ENCODE measurements around the gene TBX2. TPM values are rescaled to one million over a fixed set of nuclear protein-coding genes. Genes with fewer than 3 reads are reported as not detected.

TBX2 gene
- total and polyA plus RNA-seq, 2 of the 13 experiments (the other 11 are each of a cell fraction or from before 2014, with no cell fraction given) = 2.8 to 15.3 TPM

DNA sequence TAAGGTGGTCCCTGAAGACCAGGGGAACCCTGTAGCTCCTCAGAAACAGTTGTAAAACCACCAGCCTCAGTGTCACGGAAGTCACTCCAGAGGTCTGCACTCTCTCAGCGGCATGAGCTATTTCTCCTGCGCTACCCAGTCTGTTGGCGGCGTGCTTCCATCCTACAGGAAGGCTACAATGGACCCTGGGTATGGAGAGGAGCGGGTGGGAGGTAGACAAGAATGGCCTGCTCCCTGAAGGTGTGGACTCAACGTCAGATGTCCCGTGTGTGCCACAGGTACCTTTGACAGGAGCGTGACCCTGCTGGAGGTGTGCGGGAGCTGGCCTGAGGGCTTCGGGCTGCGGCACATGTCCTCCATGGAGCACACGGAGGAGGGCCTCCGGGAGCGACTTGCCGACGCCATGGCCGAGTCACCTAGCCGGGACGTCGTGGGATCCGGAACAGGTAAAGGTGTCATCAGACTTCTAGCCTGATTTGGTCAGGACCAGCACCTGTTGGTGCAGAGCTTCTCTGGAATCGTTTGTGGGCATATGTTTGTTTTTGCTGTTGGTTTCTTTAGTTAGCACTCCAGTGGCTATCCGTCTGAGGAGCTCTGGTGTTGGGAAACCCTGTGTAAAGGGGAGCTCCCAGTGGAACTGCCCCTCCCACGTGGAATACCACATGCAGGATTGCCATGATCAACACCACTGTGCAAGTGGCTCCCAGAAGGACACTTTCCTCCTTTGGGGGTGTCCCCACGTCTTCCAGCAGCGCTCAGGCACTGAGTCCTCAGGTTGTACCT, 31.4 kb upstream of the TBX2 start (continued):
- TF ChIP-seq SIX1 (CRISPR knock-in tag; IDR thresholded peaks at IDR 0.05; ENCODE audit: borderline replicate concordance) = no peak
- 0 out of 2 replicates have a peak, but pooled peaks have one; percentile 6 for TF ChIP-seq ZFX (CRISPR knock-in tag; IDR thresholded peaks at IDR 0.05; ENCODE audit: low read depth)
- 0 out of 2 replicates have a peak, but pooled peaks have one; percentile 21 for TF ChIP-seq ZNF224 (CRISPR knock-in tag; IDR thresholded peaks at IDR 0.05)
- TF ChIP-seq, protein P1, sequence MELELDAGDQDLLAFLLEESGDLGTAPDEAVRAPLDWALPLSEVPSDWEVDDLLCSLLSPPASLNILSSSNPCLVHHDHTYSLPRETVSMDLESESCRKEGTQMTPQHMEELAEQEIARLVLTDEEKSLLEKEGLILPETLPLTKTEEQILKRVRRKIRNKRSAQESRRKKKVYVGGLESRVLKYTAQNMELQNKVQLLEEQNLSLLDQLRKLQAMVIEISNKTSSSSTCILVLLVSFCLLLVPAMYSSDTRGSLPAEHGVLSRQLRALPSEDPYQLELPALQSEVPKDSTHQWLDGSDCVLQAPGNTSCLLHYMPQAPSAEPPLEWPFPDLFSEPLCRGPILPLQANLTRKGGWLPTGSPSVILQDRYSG (CRISPR knock-in tag; IDR thresholded peaks at IDR 0.05) = no peak
- TF ChIP-seq RBFOX2 (IDR thresholded peaks at IDR 0.05; ENCODE audit: low read depth, low read length) = no peak
- no peak for TF ChIP-seq E2F5 (CRISPR knock-in tag; conservative IDR thresholded peaks at IDR 0.05)
- no peak for TF ChIP-seq JDP2 (CRISPR knock-in tag; IDR thresholded peaks at IDR 0.05; ENCODE audit: borderline replicate concordance)
- TF ChIP-seq ZNF160 (CRISPR knock-in tag; IDR thresholded peaks at IDR 0.05) = no peak

DNA sequence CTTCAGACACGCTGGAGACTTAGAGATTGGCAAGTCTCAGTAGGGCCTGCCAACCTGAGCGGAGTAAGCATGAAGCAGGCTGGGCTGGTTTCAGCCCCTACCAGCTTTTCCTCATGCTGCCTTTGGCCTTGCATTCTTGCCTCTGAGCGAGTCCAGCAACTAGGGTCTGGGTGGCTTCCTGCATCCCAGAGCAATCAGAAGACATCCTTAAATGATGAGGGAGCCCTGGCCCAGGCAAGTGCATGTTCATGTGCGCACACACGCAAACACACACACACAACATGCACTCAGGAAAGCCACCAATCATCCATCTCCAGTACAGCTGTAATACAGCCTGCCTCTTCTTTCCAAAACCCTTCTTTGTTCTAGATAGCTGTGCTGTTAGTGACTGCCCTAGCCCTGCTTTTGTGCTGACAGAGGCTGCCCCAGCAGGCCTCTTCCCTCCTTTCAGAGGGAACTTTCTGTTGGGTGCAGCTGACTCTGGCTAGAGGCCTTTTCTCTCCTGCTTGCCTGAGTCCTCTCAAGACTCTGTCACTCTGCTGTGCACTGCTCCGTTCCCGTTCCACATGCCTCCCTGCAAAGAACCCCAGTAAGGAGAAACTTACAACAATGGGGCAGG, 30.7 kb upstream of the TBX2 start:
- FAIRE-seq = no peak
- TF ChIP-seq ZNF687 (CRISPR knock-in tag; IDR thresholded peaks at IDR 0.05) (peak; percentile 47; the same call in 1 of the 2 replicates), PATZ1 (CRISPR knock-in tag; IDR thresholded peaks at IDR 0.05) (0 out of 2 replicates have a peak, but pooled peaks have one; percentile 6)

More for the DNA sequence above, 30.7 kb upstream of the TBX2 start:
- Histone ChIP-seq H3K9me3 (ENCODE audit: low read length) (no peaks in the 10 kb centered on the region), H3K79me2 (ENCODE audit: insufficient read depth, low read length) (no peaks in the 10 kb centered on the region), H3K4me2 (ENCODE audit: low read depth, low read length) (no peak overlapping the region), H4K20me1 (ENCODE audit: insufficient read depth, low read length) (no peaks in the 10 kb centered on the region), H3K27ac (ENCODE audit: extremely low read length, insufficient read depth, low read length) (no peak overlapping the region), H2AFZ (ENCODE audit: low read length) (no peak overlapping the region), H3K9ac (ENCODE audit: insufficient read depth, low read depth, low read length) (no peak overlapping the region), H3K27me3 (ENCODE audit: control insufficient read depth in 1 of 2, insufficient read depth in 2 of 2, low read length in 2 of 2) (no peaks in the 10 kb centered on the region), H3K4me1 (ENCODE audit: insufficient read depth, low read length) (peaks cover 65% of the 10 kb centered on the region), H3K36me3 (replicated peaks in 1 of 2; ENCODE audit: control insufficient read depth in 1 of 2, insufficient read depth in 2 of 2, low read length in 2 of 2) (no peaks in the 10 kb centered on the region), H3K4me3 (replicated peaks in 1 of 3; ENCODE audit: insufficient read depth in 1 of 3, low read depth in 2 of 3, low read length in 3 of 3) (no peak overlapping the region)
- in situ Hi-C loops (cut with HindIII; ENCODE audit: extremely low pct_ligation_motif_present, low pct_unique_long_range_greater_than_20kb) = no loop called here
- ATAC-seq = no peak
- ChIA-PET CTCF (ENCODE audit: low intra/inter-chr PET ratio, low total read pairs) (no interaction called here), POLR2A (no interaction called here)
- 95% methylated on average over 5 of the region's 7 CpGs for WGBS (ENCODE audit: low lambda C conversion rate)
- DNase-seq (ENCODE audit: low spot score) = no peak
- intact Hi-C loops (cut with micrococcal nuclease; ENCODE audit: unreplicated experiment) = no loop called here
- BruUV-seq (replicated peaks) = no TSS peak
